MCF 10A (cell line): ENCODE data around the gene RPTOR. TPM values are rescaled to one million over a fixed set of nuclear protein-coding genes. Genes with fewer than 3 reads are reported as not detected.

Experiments
- BruUV-seq: library from RNA; stranded (reverse); fragments of 400-500 nt; replicated peaks from 2 replicates; lab custom pipeline; 2021; lab: Mats Ljungman, UMichigan
- CTCF ChIA-PET: fragments of 300-600 bp; sonication (Branson Sonifier 250); formaldehyde crosslinking; extraction: SDS; loops from one replicate; lab custom pipeline; 2021; ENCODE audit warnings: antibody characterized with exemption, inconsistent platforms; lab: Yijun Ruan, JAX
- POLR2A ChIA-PET: fragments of 300-600, 350-650 bp; sonication (Branson Sonifier 250); formaldehyde crosslinking; extraction: SDS; loops from one replicate; lab custom pipeline; 2020; ENCODE audit warnings: antibody characterized with exemption, inconsistent platforms; lab: Yijun Ruan, JAX
- DNase-seq: peaks from one replicate; pipeline ENCODE4 v3.0.0-alpha.2; 2018; ENCODE audit not compliant: unreplicated experiment
- H3K27ac Mint-ChIP-seq: one replicate; pipeline ENCODE4 v1.8.0; 2022; ENCODE audit warnings: mild to moderate bottlenecking, low read depth, mixed read lengths; ENCODE audit not compliant: unreplicated experiment
- H3K27me3 Mint-ChIP-seq: one replicate; pipeline ENCODE4 v1.8.0; 2022; ENCODE audit warnings: mixed read lengths; ENCODE audit not compliant: insufficient read depth, unreplicated experiment
- H3K36me3 Mint-ChIP-seq: one replicate; pipeline ENCODE4 v1.8.0; 2022; ENCODE audit warnings: mild to moderate bottlenecking, moderate library complexity, mixed read lengths; ENCODE audit not compliant: insufficient read depth, unreplicated experiment
- H3K4me1 Mint-ChIP-seq: one replicate; pipeline ENCODE4 v1.8.0; 2022; ENCODE audit warnings: mixed read lengths; ENCODE audit not compliant: insufficient read depth, unreplicated experiment
- H3K4me3 Mint-ChIP-seq: one replicate; pipeline ENCODE4 v1.8.0; 2022; ENCODE audit warnings: mild to moderate bottlenecking, moderate library complexity, mixed read lengths; ENCODE audit not compliant: unreplicated experiment
- H3K9me3 Mint-ChIP-seq: one replicate; pipeline ENCODE4 v1.8.0; 2022; ENCODE audit warnings: mixed read lengths; ENCODE audit not compliant: unreplicated experiment
- intact Hi-C: fragments of 100-400 bp; cut with micrococcal nuclease; formaldehyde crosslinking; loops from 2 replicates; pipeline ENCODE4 v1.14.1; 2022
- total RNA-seq: library from RNA; stranded (reverse); gene quantifications from 2 replicates; pipeline ENCODE4 v1.2.3, GENCODE V29; 2022
- TF ChIP-seq, protein P1 (sequence below): fragments of 200-600 bp; IDR thresholded peaks from one replicate; pipeline ENCODE4 v1.8.0; 2022; ENCODE audit warnings: antibody characterized with exemption, mild to moderate bottlenecking; ENCODE audit not compliant: unreplicated experiment

RPTOR gene
- total RNA-seq, 1 experiment from 2014 or later, result 41.3 TPM

GRCh38 chr17:80826955-80827645 lies 282.5 kb downstream of the RPTOR start:
- intact Hi-C loops, result no loop called here
- peaks cover 27% of the 10 kb centered on the region for H3K4me1 Mint-ChIP-seq
- peak; percentile 97 for DNase-seq
- POLR2A ChIA-PET, result interaction anchor here (0.6 to 2.3 kb wide), 12 partner anchors 13 to 372 kb away, joined by 3 to 7 read pairs (median 3); no protein-coding TSS in a partner anchor
- H3K27me3 Mint-ChIP-seq, result no peaks in the 10 kb centered on the region
- BruUV-seq, result no TSS peak
- H3K36me3 Mint-ChIP-seq, result peaks cover 14% of the 10 kb centered on the region
- H3K27ac Mint-ChIP-seq, result peak overlapping the region; percentile 87
- TF ChIP-seq, protein P1, sequence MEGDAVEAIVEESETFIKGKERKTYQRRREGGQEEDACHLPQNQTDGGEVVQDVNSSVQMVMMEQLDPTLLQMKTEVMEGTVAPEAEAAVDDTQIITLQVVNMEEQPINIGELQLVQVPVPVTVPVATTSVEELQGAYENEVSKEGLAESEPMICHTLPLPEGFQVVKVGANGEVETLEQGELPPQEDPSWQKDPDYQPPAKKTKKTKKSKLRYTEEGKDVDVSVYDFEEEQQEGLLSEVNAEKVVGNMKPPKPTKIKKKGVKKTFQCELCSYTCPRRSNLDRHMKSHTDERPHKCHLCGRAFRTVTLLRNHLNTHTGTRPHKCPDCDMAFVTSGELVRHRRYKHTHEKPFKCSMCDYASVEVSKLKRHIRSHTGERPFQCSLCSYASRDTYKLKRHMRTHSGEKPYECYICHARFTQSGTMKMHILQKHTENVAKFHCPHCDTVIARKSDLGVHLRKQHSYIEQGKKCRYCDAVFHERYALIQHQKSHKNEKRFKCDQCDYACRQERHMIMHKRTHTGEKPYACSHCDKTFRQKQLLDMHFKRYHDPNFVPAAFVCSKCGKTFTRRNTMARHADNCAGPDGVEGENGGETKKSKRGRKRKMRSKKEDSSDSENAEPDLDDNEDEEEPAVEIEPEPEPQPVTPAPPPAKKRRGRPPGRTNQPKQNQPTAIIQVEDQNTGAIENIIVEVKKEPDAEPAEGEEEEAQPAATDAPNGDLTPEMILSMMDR, result no peak
- H3K9me3 Mint-ChIP-seq, result no peaks in the 10 kb centered on the region
- H3K4me3 Mint-ChIP-seq, result peak overlapping the region; percentile 60
- CTCF ChIA-PET, result interaction anchor here (0.6 to 2.4 kb wide), 5 partner anchors 24 to 354 kb away, joined by 3 to 12 read pairs (median 3); no protein-coding TSS in a partner anchor

DNA sequence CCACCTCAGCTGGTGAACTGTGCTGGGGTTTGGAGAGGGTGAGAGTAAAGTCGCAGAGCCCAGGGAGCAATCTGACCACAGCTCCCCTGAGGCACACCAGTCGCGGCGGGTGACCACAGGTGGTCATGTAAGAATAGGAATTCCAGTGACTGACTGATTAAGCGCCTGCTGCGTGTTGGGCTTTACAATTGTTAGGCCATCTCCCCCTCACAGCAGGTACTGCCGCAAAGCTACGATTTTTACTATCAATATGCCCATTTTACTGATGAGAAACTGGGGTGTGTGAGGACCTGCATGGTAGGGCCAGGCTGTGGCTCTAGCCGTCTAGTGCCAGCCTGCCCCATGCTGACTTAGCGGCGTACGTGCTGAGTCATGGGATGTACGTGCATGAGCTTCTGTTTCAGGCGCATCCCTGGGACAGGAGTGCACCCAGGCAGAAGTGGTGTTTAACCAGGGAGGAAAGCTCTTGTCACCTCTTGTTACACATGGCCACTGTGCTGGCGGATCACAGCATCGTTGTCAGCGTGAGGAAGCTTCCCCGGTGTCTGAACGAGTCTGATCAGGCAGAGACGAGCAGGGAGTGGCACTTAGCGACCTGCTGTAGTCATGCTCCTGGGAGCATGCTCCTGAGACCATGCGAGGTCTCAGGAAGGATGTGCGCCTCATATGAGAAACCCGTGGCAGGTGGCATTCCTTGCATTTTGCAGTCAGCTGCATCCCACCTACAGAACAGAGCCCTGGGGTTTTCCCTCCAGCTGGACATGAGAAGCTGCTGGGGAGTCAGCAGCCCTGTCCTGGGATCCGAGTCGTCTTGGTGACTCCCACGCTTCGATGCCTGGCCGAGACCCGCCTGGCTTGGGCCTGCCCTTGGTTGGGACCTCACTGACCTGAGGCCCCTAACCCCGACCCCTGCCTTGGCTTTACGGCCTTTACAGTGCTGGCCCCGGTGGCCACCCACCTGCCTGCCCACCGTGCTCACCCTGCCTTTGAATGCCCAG lies 283.3 kb downstream of the RPTOR start:
- intact Hi-C loops, result no loop called here
- BruUV-seq, result no TSS peak
- DNase-seq, result peak; percentile 62
- Mint-ChIP-seq H3K36me3 (peaks cover 10% of the 10 kb centered on the region), H3K27ac (no peak overlapping the region), H3K4me1 (peaks cover 27% of the 10 kb centered on the region), H3K27me3 (no peaks in the 10 kb centered on the region), H3K4me3 (no peak overlapping the region), H3K9me3 (no peaks in the 10 kb centered on the region)
- TF ChIP-seq, protein P1, result no peak
- ChIA-PET CTCF (interaction anchor here (0.6 to 2.4 kb wide), 3 partner anchors 23 to 169 kb away, joined by 3 to 12 read pairs (median 3); no protein-coding TSS in a partner anchor), POLR2A (interaction anchor here (0.8 to 2.3 kb wide), 6 partner anchors 14 to 67 kb away, joined by 3 to 6 read pairs (median 4); no protein-coding TSS in a partner anchor)

GRCh38 chr17:80829166-80829813 lies 284.7 kb downstream of the RPTOR start:
- DNase-seq, result no peak
- H3K27me3 Mint-ChIP-seq, result no peaks in the 10 kb centered on the region
- TF ChIP-seq, protein P1, result no peak
- H3K36me3 Mint-ChIP-seq, result peaks cover 5% of the 10 kb centered on the region
- intact Hi-C loops, result no loop called here
- peaks cover 28% of the 10 kb centered on the region for H3K4me1 Mint-ChIP-seq
- ChIA-PET POLR2A (interaction anchor here (0.8 kb wide), 1 partner anchor 105 kb away, joined by 4 read pairs; no protein-coding TSS in a partner anchor), CTCF (no interaction called here)
- H3K4me3 Mint-ChIP-seq, result no peak overlapping the region
- no peaks in the 10 kb centered on the region for H3K9me3 Mint-ChIP-seq
- BruUV-seq, result no TSS peak
- H3K27ac Mint-ChIP-seq, result no peak overlapping the region
